ENCODE measurements around the gene SUN1. TPM values are rescaled to one million over a fixed set of nuclear protein-coding genes. Genes with fewer than 3 reads are reported as not detected.
"Not testable (repeated sequence)": the region's sequence is repeated elsewhere in the genome, so short reads cannot be mapped to it uniquely, and the experiment has no call there.

Gene SUN1
- total RNA-seq, 1 experiment from 2014 or later, result 123 TPM

DNA sequence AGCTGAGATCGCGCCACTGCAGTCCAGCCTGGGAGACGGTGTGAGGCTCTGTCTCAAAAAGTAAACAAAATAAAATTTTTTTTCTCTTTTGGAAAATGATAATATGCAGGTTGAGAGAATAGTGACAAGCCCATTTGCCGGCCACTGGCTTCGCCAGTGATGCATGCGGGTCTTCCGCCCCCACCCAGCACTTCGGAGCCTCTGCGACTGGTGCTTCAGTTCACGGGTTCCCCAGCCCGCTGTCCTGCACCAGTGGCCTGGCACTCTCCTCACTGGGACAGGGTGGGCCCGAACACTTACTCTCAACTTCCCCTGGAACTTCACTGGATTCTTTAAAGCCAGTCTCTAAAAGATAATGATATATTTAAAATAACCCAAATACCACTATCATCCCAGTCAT, 2.7 kb downstream of the SUN1 start:
- DNase-seq (ENCODE audit: low spot score), result no peak

DNA sequence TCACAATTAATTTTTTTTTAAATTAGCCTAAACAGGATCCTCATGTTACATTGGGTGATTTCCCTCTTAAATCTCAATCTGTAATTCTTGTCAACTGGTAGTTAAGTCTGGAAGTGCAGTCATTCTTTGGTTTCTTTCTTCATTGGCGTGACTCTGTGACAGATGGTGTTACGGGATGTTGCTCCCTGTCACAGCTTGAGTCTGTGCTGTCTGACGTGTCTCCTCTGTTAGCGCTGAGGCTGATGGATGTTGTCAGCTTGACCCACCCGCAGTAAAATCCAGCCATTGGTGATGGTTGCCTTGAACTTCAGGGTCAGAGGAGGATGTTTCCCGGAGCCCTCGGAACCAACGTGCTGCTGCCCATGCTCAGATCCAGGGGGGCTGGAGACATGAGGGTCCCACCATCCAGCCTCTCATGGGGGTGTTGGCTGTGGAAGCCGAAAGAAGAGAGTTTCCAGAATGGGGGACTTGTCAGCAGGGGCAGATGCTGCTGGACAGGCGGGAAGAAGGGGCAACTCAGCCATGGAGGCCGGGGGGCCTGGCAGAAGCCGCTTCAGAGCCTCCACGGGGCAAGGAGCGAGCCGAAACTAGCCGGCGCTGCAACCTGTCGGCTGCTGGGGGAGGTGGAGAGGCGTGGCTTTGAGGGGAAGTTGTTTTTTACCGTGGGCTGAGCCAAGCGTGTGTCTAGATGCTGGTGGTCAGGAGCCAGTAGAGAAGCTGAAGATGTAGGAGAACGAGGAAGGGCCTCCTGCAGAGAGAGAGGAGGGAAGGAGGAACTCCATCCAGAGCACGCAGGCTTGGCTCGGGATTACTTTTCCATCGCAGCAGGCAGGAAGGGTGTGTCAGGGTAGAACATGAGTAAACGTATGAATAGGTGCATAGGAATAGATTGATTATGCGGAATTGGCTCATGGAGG, 3.5 kb downstream of the SUN1 start:
- DNase-seq (ENCODE audit: low spot score), result no peak

DNA sequence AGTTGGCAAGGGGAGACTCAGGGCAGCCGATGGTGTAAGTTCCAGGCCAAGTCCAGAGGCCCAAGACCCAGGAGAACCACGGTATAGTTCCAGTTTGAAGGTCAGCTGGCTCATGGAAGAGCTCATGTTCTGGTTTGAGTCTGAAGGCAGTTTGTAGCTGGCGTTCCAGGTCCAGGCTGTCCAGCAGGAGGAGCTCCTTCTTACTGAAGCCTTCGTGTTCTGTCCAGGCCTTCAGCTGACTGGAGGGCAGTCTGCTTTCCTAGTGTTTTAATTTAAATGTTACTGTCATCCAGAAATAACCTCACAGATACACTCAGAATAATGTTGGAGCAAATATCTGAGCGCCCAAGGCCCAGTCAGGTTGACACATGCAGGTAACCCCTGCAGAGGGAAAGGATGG, 4.2 kb downstream of the SUN1 start:
- peak; percentile 27 for DNase-seq (ENCODE audit: low spot score)

DNA sequence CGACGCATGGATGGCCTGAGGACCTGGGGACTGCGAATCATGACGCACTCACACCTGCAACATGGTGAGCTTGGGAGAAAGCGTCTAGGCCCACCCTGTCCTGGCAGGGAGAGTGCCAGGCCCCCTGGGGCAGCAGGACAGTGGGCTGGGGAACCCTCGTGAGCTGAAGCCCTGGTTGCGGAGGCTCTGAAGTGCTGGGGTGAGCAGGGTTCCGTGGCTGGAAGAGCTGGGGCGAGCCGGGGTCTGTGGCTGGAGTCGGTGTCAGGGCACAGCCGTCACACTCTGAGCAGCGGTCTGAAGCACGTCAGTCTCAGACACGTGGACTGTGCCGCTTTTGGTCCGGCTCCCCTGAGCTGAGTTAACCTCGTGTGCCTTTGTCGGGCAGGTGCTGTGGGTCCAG, 4.7 kb downstream of the SUN1 start:
- DNase-seq (ENCODE audit: low spot score), result no peak

DNA sequence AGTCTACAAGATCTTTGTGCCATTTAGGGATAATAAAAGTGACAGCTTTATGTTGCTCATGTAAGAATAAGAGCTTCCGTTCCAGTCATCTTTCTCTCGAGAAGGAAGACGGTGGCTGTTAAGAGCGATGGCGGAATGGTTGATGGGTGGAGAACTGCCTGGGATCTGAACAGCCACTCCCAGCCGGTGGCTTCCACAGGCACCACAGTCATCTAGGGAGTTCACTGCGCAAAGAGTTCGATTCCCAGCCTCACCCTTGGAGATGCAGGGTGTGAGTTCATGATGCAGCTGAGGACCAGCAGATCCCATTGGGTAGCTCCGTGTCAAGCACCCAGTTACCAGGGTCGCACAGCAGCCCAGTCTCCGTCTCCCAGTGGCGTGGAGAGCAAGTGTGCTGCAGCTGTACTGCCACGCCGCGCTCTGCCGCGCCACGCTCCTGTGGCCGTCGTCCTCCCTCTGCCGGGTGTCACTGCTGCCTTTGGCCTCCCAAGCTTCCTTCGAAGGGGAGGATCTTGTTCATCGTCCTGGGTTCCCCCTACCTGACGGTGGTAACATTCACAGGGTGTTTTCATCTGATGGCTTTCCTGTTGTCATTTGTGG, 7.8 kb downstream of the SUN1 start:
- DNase-seq (ENCODE audit: low spot score), result no peak

DNA sequence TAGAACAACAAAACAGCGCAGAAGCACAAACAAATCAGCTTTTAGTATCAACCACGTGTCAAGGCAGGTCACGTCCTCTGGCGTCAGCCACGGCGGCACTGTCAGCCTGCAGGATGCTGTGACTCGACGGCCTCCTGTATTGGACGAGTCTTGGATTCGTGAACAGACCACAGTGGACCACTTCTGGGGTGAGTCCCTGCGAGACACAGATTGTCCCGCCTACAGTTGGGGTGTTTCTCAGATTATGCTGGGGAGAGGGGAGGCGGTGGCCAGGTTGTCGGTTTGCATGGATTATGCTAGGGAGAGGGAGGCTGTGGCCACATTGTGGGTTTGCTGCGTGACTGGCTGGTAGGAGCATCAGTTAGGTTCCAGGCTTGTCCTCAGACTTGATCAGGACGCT, 9.7 kb downstream of the SUN1 start:
- DNase-seq (ENCODE audit: low spot score), result no peak

DNA sequence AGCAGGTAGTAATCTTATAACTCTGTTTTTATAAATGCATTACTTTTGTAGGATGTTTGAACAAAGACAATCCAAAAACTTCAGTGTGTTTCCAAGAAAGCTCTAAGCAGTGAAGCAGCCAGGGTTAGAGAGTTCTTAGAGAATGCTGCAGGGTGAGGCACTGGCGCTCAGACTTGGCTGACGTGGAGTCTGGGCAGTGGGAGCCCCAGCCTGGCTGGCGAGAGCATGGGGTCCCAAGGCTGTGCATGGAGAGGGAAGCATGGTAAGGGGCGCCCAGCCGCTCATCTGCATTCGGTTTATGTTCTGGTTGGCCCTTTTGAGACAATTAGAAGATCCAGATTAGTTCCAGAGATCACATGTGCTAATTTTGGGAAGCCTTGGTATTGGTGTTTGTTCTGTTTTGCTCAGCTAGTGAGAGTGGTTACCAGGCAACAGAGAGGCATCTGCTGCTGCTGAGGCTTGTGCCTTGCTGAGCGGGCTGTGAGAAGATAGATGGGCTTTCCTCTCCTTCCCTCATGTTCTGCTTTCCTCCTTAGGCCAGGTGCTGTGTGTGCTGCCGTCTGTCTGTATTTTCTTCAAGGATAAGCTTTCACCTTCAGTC, 10.3 kb downstream of the SUN1 start:
- no peak for DNase-seq (ENCODE audit: low spot score)

DNA sequence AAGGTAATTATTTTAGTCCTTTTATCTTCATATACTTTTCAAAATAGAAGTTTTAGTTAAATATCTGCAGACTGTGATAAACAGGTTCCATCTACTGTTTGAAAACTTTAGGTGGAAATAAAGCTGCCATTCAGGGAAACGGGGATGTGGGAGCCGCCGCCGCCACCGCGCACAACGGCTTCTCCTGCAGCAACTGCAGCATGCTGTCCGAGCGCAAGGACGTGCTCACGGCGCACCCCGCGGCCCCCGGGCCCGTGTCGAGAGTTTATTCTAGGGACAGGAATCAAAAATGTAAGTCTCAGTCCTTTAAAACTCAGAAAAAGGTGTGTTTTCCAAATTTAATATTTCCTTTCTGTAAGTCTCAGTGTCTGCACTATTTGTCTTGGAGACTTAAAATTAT, 11.0 kb downstream of the SUN1 start:
- no peak for DNase-seq (ENCODE audit: low spot score)

DNA sequence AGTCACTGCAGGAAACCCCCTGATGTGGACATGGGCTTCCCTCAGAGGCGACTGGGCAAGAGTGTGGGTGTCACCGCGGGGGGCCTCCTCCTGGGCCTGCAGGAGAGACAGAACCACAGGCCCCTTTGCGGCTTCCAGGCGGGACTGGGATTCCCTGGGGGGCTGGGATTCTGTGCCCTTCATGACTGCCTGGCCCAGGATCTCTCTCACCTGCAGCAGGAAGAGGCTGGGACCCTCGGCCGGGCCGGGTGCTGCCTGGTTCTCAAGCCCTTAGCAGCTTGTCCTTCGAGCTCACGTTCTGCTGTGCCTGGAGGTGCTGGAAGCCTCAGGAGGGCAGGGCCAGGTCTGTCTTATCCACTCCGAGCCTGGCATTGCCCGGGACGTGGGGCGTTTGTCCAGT, 11.8 kb downstream of the SUN1 start:
- DNase-seq (ENCODE audit: low spot score), result no peak

DNA sequence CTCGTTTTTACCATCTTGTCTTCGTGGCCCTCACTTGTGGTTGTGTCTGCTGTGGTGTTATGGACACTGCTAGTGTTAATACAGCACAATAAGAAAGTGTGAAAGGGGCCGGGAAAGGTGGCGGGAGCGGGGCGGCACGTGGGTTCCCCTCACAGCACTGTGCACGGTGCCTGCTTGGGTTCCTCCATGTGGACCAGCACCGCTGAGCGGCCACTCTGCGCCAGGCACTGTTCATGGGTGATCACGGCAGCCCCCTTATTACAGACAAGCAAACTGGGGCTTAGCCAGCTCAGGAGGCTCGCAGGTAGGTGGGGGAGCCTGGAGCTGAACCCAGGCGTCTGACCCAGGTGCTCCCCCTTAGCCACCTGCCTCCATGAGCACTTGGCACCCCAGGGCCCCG, 12.2 kb downstream of the SUN1 start:
- DNase-seq (ENCODE audit: low spot score), result no peak

DNA sequence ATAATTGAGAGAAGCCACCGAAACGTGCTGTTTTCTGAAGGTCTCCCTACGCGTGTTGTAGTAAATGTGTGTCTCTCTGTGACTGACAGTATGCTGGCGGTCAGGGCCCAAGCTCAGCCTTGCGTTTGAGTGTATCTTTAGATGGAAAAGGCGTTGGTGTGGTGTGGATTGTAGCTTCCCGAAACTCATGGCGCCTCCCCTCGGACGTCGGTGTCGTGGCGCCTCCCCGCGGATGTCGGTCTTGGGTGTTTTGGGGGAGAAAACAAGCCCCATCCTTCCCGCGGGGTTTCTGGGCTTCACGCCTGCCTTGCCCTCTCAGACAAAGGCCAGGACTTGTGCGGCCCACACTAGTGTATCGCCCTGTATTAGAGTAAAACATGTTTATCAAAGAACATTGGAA, 12.8 kb downstream of the SUN1 start:
- no peak for DNase-seq (ENCODE audit: low spot score)

DNA sequence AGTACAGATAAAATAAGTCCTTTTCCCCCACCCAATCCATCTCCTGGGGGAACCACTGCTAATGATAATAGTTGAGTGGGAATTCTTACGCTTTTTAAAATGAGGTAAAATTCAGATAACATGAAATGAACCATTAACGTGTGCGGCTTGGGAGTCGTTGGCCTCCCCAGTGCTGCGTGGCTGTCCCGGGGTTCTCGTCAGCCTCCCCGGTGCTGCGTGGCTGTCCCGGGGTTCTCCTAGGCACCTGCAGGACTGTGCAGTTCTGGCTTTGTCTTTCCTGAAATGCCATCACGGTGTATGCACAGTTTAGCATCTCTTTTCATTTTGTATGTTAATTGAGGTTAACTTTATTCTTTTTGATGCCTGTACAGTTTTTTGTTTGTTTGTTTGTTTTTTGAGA, 13.5 kb downstream of the SUN1 start:
- DNase-seq (ENCODE audit: low spot score), result no peak

DNA sequence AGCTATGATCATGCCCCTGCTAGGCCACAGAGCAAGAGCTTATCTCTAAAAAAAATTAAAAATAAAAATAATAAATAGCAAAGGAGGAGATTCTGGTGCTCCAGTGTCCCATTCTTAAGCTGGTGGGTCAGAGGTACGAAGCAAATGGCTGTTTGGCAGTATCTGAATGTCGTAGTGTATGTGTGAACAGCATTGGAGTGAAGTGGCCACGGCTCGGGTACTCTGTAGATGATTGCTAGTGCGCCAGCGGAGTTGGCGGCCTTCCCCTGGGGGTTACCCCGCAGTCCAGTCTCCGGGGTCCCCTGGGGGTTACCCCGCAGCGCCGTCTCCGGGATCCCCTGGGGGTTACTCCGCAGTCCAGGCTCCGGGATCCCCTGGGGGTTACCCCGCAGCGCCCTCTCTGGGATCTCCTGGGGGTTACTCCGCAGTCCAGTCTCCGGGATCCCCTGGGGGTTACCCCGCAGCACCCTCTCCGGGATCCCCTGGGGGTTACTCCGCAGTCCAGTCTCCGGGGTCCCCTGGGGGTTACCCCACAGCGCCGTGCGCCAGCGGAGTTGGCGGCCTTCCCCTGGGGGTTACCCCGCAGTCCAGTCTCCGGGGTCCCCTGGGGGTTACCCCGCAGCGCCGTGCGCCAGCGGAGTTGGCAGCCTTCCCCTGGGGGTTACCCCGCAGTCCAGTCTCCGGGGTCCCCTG, 14.8 kb downstream of the SUN1 start:
- DNase-seq (ENCODE audit: low spot score), result not testable (repeated sequence)

DNA sequence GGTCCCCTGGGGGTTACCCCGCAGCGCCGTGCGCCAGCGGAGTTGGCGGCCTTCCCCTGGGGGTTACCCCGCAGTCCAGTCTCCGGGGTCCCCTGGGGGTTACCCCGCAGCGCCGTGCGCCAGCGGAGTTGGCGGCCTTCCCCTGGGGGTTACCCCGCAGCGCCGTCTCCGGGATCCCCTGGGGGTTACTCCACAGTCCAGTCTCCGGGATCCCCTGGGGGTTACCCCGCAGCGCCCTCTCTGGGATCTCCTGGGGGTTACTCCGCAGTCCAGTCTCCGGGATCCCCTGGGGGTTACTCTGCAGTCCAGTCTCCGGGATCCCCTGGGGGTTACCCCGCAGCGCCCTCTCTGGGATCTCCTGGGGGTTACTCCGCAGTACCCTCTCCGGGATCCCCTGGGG, 15.5 kb downstream of the SUN1 start:
- DNase-seq (ENCODE audit: low spot score), result not testable (repeated sequence)

DNA sequence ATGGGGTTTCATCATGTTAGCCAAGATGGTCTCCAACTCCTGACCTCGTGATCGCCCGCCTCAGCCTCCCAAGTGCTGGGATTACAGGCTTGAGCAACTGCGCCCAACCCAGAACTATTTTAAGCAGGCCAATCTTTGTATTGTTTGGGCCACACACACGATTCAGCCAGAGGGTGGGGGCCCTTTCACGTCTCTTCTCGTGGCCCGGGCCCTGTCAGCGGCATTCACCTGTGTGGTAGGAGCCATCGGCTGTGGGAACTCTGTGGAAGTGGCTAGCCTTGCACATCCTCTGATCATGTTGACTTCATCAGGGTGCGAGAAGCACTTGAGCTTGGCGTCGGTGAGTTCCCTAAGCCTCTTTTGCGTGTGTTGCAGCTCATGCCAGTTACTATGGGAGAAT, 16.9 kb downstream of the SUN1 start:
- no peak for DNase-seq (ENCODE audit: low spot score)

DNA sequence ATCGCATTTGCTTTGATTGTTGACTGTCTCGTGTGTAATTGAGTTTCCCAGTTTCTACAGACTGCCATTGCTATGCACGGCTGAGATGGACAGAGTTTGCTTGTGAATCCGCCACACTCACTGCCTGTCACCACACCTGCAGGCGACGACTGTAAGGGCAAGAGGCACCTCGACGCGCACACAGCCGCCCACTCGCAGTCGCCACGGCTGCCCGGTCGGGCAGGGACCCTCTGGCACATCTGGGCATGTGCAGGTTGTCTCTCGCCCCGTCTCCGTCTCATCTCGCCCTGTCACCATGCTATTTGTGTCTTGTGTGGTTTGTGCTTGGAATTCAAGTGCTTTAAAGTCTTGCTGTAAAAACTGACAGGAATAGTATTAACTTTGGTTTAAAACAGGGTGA, 17.5 kb downstream of the SUN1 start:
- DNase-seq (ENCODE audit: low spot score), result no peak

DNA sequence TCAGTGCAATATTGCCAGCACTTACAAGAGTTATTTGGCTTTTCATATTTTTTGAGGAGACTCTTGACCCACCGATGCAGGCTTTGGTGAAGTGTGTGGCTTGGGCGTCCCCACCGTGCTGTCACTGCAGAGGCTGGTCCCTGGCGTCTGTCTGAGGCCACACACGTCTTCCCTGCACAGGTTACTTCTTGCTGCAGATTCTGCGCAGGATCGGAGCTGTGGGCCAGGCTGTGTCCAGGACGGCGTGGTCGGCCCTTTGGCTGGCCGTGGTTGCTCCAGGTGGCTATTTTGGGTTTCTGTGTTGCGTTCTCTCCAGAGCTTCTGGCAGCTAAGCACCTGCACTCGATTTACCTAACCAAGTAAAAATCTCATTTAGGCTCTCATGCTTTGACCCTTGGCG, 18.9 kb downstream of the SUN1 start:
- DNase-seq (ENCODE audit: low spot score), result no peak

DNA sequence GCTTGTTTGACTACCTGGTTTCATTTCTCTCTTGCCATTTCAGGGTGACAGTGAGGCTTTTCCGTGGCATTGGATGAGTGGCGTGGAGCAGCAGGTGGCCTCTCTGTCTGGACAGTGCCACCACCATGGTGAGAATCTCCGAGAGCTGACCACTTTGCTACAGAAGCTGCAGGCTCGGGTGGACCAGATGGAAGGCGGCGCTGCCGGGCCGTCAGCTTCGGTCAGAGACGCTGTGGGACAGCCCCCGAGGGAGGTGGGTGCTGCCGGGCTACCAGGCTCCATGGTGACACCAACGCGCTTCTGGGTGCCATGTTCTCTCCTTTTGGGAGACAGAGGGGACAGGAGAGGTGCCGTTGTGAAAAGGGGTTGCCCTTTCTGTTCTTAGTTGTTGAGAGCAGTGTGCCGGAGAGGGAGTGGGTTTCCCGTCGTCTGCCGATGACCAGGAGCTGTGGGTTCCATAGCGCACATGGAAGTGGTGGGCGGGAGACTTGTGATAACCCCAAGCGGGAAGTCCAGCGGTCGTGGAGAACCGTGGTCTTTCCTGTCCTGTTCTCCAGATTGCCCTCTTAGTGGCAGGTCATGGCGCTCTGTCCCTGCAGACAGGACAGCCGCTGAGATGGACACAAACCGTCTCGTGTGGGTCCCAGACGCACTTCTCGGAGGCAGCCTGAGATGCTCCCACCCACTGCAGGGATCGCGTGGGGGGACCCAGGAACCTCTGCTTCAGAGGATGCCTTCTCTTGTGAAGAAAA, 21.3 kb downstream of the SUN1 start:
- no peak for DNase-seq (ENCODE audit: low spot score)

DNA sequence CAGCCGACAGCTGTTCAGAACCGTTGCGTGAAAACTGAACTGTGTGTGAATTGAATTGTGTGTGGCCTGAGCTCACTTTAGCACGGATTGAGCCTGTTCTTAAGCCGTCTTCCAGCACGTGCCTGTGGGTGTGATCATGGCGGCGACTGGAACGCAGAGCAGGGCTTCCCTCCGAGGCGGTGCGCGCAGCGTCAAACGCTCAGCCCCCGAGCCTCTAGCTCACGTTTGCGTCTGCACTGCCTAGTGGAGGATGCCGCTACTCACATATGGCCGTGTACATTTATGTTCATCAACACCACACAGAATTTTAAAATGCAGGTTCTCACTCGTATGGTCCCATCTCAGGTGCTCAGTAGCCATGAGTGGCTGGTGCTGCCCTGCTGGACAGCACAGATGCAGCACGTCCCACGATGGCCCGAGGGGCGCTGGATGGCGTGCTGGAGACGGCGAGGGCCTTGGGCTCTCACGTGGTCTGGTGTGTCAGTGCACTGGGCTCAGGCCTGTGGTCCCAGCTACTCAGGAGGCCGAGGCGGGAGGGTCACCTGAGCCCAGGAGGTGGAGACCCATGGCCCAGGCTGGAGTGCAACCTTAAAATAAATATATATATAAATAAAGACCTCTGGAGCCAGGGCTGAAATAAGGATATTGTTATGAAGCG, 22.0 kb downstream of the SUN1 start:
- DNase-seq (ENCODE audit: low spot score), result no peak

DNA sequence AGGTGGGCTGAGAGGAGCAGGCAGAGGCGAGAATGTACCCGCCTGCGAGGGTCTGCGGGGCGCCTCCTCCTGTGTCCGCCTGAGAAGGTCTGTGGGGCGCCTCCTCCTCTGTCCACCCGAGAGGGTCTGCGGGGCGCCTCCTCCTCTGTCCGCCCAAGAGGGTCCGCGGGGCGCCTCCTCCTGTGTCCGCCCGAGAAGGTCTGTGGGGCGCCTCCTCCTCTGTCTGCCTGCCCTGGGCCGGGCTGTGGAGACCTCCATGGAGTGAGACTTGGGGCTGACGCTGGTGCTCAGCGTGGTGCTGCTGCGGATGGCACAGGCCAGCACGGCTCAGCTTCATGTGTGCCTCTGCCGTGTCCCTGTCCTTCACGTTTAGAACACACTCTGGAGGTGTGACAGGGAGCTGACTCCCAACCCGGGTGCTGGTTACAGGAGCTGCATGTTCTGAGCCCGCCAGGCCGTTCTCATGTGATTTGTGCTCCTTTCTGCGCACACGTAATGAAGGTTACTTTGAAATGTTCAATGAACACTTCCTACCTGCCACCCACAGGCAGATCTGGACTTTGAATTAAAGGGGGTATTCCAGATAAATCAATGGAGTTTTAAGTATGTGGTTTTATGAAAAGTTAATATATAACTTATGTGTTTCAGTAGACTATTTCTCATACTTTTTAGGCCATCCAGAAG, 23.6 kb downstream of the SUN1 start:
- DNase-seq (ENCODE audit: low spot score), result no peak
